Mesenchymal stem cell (in vitro differentiated cells and primary cell): ENCODE data around the gene PPCDC. TPM values are rescaled to one million over a fixed set of nuclear protein-coding genes. Genes with fewer than 3 reads are reported as not detected.

Experiments
- small RNA-seq: library from polyadenylated mRNA; stranded (forward); fragments of <200 nt; extraction: miRNeasy Mini kit (QIAGEN cat#:217004); gene quantifications from one replicate; pipeline ENCODE3, GENCODE V24; 2013; ENCODE audit warnings: low read depth

PPCDC gene

Small RNAs within 50 kb of the gene (small RNA-seq; reads per million reads assigned to genes)
- gene AC015720.1 (not detected), gene RF00019 (not detected)
